Type B pancreatic cell (in vitro differentiated cells): Measurements from ENCODE around the gene MEGF6. TPM values are rescaled to one million over a fixed set of nuclear protein-coding genes. Genes with fewer than 3 reads are reported as not detected.

ENCODE experiments used
- DNase-seq: peaks from one replicate; pipeline ENCODE4 v3.0.0; 2021; ENCODE audit warnings: mixed read lengths; ENCODE audit not compliant: unreplicated experiment; ENCODE audit errors: extremely low spot score
- H3K27ac Mint-ChIP-seq: 2 replicates; pipeline ENCODE4 v1.8.0; 2021; ENCODE audit warnings: mild to moderate bottlenecking, mixed read lengths
- H3K27me3 Mint-ChIP-seq: 2 replicates; pipeline ENCODE4 v1.8.0; 2021; ENCODE audit warnings: mixed read lengths
- H3K36me3 Mint-ChIP-seq: 2 replicates; pipeline ENCODE4 v1.8.0; 2021; ENCODE audit warnings: mixed read lengths
- H3K4me1 Mint-ChIP-seq: one replicate; pipeline ENCODE4 v1.8.0; 2021; ENCODE audit warnings: mixed read lengths; ENCODE audit not compliant: unreplicated experiment
- H3K4me3 Mint-ChIP-seq: 2 replicates; pipeline ENCODE4 v1.8.0; 2021; ENCODE audit warnings: mild to moderate bottlenecking, mixed read lengths
- H3K9me3 Mint-ChIP-seq: 2 replicates; pipeline ENCODE4 v1.8.0; 2021; ENCODE audit warnings: mixed read lengths
- CTCF ChIP-seq: fragments of 200-600 bp; sonication (generic); conservative IDR thresholded peaks from 2 replicates; pipeline ENCODE4 v1.5.0; 2021; ENCODE audit warnings: antibody characterized with exemption, mild to moderate bottlenecking
- total RNA-seq: library from RNA; stranded (reverse); gene quantifications from 2 replicates; pipeline ENCODE4 v1.2.1, GENCODE V29; 2021; ENCODE audit warnings: low replicate concordance

Gene MEGF6
- total RNA-seq, 1 donor from 2014 or later: 61.7 TPM

GRCh38 chr1:3544040-3544977 lies 67.0 kb downstream of the MEGF6 start:
- TF ChIP-seq CTCF: no peak
- H3K4me1 Mint-ChIP-seq: peaks cover 5% of the 10 kb centered on the region
- no peak overlapping the region for H3K27ac Mint-ChIP-seq
- no peaks in the 10 kb centered on the region for H3K9me3 Mint-ChIP-seq
- no peak overlapping the region for H3K4me3 Mint-ChIP-seq
- no peaks in the 10 kb centered on the region for H3K36me3 Mint-ChIP-seq
- DNase-seq: no peak
- H3K27me3 Mint-ChIP-seq: no peaks in the 10 kb centered on the region

GRCh38 chr1:3543076-3544039 lies 68.0 kb downstream of the MEGF6 start:
- Mint-ChIP-seq H3K9me3 (no peaks in the 10 kb centered on the region), H3K27me3 (no peaks in the 10 kb centered on the region), H3K4me1 (peaks cover 6% of the 10 kb centered on the region), H3K27ac (no peak overlapping the region), H3K4me3 (no peak overlapping the region), H3K36me3 (no peaks in the 10 kb centered on the region)
- no peak for DNase-seq
- TF ChIP-seq CTCF: no peak

- Mint-ChIP-seq H3K27ac (no peak overlapping the region), H3K4me3 (no peak overlapping the region), H3K9me3 (no peaks in the 10 kb centered on the region), H3K36me3 (no peaks in the 10 kb centered on the region), H3K4me1 (peaks cover 10% of the 10 kb centered on the region), H3K27me3 (no peaks in the 10 kb centered on the region)
- DNase-seq: no peak
- no peak for TF ChIP-seq CTCF
Measured at GRCh38 chr1:3542676-3543075, 68.6 kb downstream of the MEGF6 start.

- DNase-seq: no peak
- no peaks in the 10 kb centered on the region for H3K9me3 Mint-ChIP-seq
- no peak for TF ChIP-seq CTCF
- H3K36me3 Mint-ChIP-seq: no peaks in the 10 kb centered on the region
- peaks cover 10% of the 10 kb centered on the region for H3K4me1 Mint-ChIP-seq
- no peak overlapping the region for H3K27ac Mint-ChIP-seq
- H3K4me3 Mint-ChIP-seq: no peak overlapping the region
- no peaks in the 10 kb centered on the region for H3K27me3 Mint-ChIP-seq
Measured at GRCh38 chr1:3541936-3542335, 69.4 kb downstream of the MEGF6 start.

- no peak overlapping the region for H3K4me3 Mint-ChIP-seq
- no peak for TF ChIP-seq CTCF
- no peak for DNase-seq
- peaks cover 10% of the 10 kb centered on the region for H3K4me1 Mint-ChIP-seq
- no peaks in the 10 kb centered on the region for H3K9me3 Mint-ChIP-seq
- no peaks in the 10 kb centered on the region for H3K27me3 Mint-ChIP-seq
- H3K27ac Mint-ChIP-seq: no peak overlapping the region
- H3K36me3 Mint-ChIP-seq: no peaks in the 10 kb centered on the region
Measured at GRCh38 chr1:3541465-3541864, 69.8 kb downstream of the MEGF6 start.
